Stimulated activated CD8-positive, alpha-beta memory T cell treated with anti-CD3 and anti-CD28 coated beads, Interleukin-2, amount 100 ng/mL, for 48 hours (primary cell): ENCODE measurements around the gene EPHA3.
"Not testable (repeated sequence)": the region's sequence is repeated elsewhere in the genome, so short reads cannot be mapped to it uniquely, and the experiment has no call there.

ENCODE experiments used
- DNase-seq, 2 donors: peaks; one replicate each; pipeline ENCODE4 v3.0.0-alpha.2; 2020; ENCODE audit warnings: low read depth in 2 of 2

EPHA3 gene

DNA sequence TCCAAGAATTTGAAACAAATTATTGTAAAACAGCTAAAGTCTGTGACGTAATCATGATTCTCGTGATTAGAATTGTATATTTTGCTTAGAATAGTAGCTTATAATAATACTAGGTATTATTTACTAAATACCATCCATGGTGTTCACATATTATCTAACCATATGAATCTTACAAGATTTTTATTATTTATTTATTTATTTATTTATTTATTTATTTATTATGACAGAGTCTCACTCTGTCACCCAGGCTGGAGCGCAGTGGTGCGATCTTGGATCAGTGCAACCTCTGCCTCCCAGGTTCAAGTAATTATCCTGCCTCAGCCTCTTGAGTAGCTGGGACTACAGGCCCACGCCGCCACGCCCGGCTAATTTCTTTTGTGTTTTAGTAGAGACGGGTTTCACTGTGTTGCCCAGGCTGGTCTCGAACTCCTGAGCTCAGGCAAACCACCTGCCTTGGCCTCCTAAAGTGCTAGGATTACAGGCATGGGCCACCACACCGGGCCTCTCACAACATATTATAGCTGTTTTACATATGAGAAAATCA lies 173.5 kb downstream of the EPHA3 start:
- no peak for DNase-seq

DNA sequence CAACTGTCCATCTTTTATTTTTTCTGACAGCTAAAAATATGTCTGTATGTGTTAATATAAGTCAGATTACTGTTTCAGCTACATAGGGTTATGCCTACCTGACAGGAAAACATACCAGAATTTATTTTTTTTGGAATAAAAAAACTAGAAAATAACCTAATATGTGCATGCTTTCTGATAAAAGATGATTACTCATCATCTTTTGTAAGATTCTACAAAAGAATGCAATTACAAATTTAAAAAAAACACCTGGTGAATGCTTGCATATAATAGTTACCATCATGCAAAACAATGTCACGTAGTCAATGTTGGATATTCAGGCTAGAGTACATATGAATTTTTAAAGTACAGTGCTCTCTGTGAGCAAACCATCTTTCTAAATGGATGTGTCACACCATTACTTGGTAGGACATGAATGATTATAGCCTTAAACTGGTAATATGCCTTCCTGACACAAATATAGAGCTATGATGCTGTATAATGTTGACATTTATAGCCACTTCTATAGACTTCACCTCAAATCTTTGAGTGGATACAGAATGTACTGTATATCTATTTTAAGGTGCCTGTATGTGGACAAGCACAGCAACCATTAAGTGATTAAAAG lies 180.6 kb downstream of the EPHA3 start:
- DNase-seq = no peak

DNA sequence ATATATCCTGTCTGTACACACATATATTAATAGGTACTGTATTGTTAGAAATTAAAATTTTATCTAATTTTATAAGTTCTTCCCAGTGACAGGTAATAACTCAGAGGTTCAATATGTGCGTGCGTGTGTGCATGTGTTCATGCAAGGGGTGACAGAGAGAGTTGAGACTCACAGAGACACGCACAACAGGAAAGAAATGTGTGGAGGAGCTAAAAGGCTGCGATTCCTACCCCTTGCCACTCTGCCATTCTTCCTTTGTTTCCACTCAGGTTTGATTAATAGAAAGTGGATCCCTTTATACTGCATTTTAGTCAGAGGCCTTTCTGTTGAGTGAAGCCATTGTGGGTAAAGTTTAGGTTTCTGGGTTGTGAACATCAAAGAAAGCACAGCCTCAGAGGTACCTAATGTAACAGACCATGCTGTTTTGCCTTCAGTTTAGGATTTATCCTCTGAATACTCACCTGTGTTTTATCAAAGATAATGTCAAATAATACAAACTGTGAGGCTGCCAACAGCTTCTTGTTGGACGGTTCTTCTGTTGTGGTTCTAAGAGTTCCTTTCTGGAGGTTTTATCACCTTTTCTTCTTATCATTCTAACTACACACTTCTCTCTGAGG lies 182.3 kb downstream of the EPHA3 start:
- DNase-seq = no peak

DNA sequence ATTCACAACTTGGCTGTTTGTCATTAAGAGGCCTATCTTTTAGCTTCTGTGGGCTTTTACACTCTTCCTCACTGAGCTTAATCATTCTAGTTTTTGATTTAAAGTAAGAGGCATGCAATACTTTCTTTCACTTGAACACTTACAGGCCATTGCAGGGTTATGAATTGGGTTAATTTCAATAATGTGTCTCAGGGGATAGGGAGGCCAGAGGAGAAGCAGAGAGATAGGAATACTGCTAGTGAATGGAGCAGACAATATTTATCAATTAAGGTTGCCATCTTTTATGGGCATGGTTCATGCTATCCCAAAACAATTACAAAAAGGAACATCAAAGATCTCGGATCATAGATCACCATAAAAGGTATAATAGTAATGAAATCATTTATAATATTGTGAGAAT lies 189.8 kb downstream of the EPHA3 start:
- DNase-seq = no peak

DNA sequence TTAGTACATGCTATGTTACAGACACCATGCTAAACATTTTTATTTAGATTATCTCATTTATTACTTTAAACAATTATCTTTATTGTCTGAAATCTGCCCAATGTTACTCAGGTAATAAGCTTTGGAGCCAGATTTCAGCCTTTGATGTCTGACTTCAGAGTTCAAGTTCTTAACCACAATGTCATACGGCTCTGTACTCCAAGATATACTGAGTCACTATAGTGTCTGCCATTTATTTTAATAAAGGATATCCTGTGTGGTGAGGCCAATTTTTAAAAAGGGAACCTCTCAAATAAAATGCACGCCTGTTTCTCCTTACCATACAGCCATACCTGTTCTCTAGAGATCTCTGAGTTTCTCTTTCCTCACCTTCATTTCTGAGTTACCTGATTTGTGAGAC lies 193.1 kb downstream of the EPHA3 start:
- no peak for DNase-seq

DNA sequence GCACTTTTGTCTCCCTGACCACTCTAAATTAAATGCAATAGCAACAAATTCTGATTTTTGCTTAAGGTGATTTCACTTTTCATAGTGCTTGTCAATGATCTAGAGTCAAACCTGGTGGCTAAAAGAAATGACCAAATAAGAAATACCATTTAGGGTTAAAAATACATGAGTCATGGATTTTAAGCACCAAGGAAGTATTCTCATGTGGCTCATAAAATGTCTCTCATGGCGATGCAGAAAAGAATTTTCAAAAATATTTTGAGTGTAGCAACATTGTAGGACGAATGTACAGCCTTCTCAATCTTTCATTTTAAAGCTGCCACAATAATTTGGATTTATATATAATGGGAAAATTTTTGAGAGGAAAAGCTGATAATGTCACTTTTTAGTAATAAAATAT lies 193.6 kb downstream of the EPHA3 start:
- DNase-seq = no peak

DNA sequence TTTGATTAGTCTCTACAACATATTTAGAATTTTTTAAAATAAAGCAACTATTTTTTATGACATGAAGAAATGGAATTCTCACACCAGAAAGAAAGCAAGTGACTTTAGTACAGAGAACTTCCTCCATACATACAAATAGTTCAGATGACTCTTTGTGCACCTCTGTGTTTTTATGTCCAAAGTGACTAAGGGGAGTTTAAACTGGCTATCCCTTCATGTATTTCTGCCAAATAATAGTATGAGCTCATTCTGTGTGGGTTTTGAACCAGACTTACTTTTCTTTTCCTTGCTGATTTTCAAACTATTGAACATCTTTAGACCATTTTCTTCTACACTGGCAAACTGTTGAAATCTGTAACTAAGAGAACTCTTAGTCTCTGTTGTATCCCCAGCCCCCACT lies 196.3 kb downstream of the EPHA3 start:
- no peak for DNase-seq

DNA sequence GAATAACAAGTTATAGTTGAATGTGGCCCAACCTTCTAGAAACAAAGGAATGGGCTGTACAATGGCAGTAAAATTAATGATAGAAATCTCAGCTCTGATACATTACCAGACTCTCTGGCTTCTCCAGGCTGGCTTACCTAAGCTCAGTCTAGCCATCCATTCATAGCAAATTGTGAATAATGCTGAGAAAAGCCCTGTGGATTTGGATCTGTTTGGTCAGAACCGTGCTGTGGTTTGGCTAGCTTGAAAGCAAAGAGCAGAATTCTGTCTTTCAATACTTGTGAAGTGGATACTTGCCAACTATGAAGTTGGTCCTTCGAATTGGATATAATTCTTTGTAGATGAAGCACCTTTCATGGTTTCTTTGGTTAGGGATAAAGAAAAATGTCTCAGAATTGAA lies 199.1 kb downstream of the EPHA3 start:
- no peak for DNase-seq

DNA sequence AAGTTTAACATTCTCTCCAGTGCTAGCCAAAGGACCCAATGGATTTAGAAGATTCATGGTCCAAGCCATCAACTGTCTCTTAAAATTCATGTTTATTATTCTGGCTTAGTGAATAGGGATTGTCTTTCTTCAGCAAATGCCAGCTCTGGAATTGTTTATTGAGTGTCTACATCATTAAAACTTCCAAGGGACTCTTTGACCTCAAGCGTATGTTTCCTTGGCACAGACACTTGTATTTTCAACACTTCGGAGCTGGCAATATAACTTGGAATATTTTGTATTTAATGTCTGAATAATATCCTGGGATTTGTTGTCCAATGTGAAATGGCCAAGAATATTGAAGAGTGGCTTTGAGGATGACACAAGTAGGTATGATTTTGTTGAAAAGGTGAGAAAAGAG lies 204.2 kb downstream of the EPHA3 start:
- DNase-seq = no peak

DNA sequence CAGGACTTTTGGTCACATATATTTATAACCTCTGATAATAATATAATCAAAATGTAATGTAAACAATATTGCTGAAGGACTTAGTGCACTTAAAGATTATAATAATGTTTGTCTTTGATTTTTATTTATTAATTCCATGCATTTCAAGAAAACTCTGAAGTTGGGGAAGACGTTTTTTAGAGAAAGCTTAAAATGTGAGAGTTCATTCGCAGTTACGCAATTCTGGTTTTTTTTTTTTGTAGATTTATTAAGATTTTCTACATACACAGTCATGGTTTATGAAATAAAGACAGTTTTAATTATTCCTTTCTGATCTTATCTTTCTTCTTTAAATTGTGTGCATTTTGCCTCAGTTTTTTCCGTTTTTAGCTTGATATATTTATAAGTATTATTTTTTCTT lies 204.7 kb downstream of the EPHA3 start:
- no peak for DNase-seq

DNA sequence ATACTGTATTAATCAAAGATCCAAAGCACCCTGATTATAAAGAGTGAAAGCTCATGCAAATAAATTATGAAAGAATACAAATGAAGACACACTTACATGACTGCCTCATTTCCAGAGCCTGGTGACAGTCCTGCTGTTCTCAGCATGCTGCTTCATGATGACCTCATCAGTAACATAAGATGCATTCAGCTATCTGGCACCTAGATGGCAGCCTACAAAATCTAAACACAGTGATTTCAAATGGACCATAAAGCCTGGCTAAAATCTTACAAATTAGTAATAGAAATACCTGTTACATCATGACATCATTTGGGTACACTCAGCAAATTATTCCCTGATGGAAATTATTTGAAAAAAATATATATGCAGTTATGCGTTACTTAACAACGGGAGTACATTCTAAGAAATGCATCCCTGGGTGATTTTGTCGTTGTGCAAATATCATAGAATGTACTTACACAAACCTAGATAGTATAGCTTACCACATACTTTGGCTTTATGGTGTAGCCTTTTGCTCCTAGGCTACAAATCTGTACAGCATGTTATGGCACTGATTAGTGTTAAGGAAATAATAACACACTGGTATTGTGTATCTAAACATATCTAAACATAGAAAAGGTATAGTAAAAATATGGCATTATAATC lies 207.2 kb downstream of the EPHA3 start:
- no peak for DNase-seq

DNA sequence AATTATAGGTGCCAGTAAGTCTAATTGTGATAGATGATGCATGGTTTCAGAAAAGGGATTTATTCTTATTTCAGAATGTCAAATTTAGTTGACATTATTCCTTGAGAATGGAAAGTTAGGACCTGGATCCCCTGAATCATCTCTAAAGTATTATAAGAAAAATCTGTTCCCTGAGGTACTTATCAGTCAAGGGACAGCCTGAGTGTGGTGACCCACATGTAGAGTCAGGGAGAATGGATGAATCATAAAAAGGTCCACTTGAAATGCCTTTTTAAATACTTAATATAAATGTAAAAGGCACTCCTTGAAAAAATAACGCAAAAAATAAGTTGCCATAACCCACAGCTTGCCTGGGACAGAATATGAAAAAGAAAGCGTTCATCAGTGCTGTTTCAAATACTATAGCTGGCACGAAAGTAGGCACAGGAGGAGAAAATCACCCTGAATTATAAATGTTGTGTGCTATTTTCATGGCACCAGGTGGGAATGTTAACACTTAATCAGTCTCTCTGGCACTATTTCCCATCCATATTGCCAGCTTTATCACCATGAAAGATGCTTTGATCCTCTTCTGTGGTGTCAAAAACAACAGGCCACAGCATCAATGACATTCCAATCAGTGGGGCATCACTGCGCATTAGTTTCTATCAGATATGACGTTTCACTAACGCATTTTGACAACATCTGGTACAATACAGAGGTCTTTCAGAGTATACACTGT lies 208.5 kb downstream of the EPHA3 start:
- DNase-seq = no peak

DNA sequence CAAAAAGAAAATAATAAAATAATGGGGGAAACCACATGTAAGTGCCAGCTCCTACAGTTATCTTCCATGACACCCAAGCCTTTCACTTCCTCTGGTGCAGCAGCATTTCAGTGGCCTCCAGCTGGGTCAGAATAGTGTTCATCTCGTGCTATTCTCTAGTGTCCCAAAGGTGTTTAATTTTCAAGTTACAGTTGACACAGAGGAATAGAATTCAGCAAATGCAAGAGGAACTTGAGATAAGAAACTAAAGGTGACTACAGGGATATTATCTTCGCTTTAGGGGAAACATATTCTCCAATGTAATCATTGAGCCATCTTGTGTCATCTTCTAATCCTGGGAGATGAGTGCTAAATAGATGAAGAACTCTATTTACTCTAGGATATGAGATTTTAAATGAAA lies 212.8 kb downstream of the EPHA3 start:
- no peak for DNase-seq

DNA sequence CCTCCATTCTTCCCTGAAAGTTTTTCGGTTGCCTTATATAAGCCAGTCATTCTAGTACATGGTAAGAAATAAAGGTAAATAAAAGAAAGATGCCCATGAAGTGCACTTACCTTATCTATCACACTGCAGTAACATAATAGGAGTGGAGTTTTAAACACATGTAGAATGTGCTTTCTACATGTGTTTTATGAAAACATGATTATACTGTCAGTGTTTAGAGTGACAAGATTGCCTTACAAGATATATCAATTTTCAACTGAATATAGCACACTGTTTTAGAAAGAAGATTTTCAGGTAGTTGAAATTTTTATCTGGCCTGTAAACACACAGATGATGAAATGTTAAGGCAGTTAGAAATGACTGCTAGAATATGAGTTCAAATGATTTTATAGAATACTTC lies 219.6 kb downstream of the EPHA3 start:
- no peak for DNase-seq

DNA sequence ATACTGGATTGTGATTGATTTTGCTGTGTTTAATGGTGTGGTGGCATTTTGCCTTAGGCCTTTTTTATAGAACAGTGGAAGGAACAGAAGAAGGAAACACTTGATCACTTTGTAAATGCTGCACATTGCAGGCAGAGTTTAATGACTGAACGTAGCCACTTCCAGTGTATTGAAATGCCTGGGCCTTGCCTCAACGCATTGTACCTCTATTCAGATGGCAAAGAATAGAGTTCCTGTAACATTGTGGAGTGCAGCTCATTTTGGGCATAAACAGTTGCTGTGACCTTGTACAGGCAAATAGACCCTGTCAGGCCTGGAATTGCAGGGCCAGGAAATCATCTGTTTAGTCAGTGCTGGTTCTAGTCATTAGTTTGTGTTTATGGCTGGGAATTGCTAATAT lies 225.0 kb downstream of the EPHA3 start:
- DNase-seq = no peak

DNA sequence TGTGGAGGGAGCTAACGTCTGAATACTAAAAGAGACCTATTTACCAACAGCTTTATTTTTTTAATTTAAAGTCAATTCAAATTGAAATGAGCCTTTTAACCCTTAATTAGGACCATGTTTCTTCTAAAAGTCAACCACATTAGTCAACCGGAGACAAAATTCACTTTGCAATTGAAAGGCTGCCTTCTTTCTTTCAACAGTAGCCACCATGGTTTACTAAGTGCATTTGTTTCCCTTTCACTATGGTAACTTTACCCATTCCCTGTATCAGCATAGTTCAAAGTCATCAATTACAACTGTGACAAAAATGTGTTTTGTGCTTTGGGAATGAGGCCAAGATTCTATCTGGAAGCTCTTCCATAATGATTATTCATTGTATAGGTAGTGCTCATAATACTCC lies 225.4 kb downstream of the EPHA3 start:
- no peak for DNase-seq

DNA sequence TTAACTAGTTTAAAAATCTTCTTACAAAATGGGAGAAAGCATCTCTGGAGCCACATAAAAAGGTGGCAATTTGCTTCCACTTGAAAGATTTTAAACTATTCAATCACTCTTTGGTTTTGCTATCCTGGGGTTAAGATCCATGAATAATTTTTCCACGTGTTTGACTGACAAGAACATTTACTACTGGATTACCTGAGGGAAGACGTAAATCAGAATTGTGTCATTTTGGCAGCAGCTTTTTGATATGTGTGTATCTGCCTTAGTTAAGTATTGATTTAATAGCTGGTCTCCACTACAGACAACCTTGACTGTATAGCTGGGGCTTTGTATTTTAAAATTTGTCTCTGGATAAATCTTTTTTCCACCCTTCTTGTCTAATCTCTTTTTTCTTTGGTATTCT lies 228.3 kb downstream of the EPHA3 start:
- DNase-seq = no peak

DNA sequence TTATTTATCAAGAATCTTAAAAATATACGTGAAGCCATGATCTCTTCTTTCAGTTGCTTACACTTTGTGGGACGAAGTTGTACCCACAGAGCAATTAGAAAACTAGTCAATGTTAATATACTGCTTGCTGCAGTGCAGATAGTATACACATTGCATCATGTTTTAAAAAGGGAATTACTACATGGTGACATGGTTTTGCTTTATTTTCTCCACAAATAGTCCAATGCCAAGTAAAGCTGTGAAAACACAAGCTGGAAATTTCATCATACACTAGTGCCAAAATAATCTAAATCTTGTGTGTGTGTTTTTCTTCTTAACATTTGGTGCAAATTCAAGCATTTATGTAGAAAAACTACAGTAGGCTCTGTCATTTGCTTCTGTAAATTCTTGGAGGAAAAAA lies 233.0 kb downstream of the EPHA3 start:
- DNase-seq = no peak

DNA sequence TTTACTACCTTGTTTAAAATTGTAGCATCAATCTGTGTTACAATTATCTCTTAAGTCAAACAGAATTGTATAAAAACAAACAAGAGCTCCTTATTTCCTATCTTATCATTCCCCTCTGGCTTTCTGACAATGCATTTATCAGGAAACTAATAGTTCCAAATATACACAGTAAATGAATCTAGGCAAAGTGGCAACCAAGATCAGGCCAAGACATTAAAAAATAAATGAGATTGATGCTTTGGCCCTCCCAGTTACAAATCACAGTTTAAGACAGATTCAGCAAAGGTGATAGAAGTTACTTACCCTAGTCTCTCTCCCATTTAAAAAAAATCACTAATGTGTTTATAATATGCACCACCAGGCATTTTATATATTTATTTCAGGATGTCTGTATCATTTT lies 236.7 kb downstream of the EPHA3 start:
- no peak for DNase-seq

DNA sequence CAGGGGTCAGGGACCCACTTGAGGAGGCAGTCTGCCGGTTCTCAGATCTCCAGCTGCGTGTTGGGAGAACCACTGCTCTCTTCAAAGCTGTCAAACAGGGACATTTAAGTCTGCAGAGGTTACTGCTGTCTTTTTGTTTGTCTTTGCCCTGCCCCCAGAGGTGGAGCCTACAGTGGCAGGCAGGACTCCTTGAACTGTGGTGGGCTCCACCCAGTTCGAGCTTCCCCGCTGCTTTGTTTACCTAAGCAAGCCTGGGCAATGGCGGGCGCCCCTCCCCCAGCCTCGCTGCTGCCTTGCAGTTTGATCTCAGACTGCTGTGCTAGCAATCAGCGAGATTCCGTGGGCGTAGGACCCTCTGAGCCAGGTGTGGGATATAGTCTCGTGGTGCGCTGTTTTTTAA lies 243.5 kb downstream of the EPHA3 start:
- not testable (repeated sequence) for DNase-seq

DNA sequence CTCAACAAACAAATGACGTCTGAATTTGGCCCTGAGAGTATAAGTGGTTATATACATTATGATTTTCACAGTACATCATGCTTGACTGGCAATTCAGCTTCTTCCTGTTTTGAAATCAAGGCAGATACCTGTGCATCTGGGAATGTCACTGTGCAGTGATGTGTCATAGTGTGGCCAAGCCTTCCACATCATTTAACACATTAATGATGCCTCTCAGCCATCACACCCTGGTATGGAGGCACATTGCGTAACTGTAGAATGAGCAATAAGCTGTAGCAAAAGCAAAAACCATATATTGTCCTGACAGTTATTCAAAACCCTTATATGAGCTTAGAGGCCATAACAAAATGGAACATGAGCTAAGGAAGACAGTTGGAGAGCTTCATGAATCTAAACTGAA lies 246.0 kb downstream of the EPHA3 start:
- DNase-seq = no peak

DNA sequence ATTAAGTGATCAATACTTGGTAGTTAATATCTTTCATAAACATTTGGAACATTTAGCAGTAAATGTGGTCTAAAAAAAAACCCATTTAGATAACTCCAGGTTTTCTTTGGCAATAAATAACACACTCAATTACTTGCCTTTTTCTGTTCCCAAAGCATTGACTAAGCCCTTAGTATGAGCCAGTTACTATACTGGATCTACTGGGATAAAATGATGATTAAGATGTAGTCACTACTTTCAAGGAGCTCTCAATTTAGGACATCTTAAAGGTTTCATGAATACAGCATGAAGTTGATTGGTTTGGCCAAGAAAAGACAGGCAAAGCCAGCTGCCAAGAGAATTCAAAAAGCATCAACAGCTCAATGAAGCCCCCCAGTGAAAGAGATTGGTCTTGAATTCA lies 250.9 kb downstream of the EPHA3 start:
- no peak for DNase-seq

DNA sequence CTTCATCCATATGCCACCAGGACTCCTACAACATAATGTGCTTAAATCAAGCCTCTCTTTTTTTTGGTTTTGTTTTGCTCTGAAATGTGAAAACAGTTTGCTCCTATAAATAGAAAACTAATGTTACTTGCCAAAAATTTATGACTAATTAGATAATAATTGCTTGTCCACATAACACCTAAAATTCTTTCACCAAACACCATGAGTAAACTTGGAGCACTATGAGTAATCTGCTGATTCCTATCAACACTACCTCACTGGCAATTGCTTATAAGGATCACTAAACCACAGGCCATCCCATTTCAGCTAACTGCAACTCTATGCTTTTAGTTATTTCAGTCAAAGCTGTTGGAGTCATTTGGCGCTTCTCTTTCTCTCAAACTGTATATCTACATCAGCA lies 252.7 kb downstream of the EPHA3 start:
- no peak for DNase-seq
